Mesendoderm (in vitro differentiated cells): ENCODE measurements around the gene TNNT3.

Experiments used
- DNase-seq: peaks from one replicate; pipeline ENCODE4 v3.0.0; 2013
- H2AK5ac ChIP-seq: 2 replicates; pipeline ENCODE4 v1.6.1; 2013; ENCODE audit warnings: low read length, inconsistent platforms
- H2BK120ac ChIP-seq: 2 replicates; pipeline ENCODE4 v1.6.1; 2013; ENCODE audit warnings: low read depth, mild to moderate bottlenecking, low read length, moderate library complexity, mixed read lengths
- H2BK15ac ChIP-seq: replicated peaks from 2 replicates; pipeline ENCODE4 v1.6.1; 2013; ENCODE audit warnings: low read depth, mild to moderate bottlenecking, moderate library complexity
- H2BK5ac ChIP-seq: 2 replicates; pipeline ENCODE4 v1.6.1; 2013; ENCODE audit warnings: low read length, inconsistent platforms
- H3K18ac ChIP-seq: 2 replicates; pipeline ENCODE4 v1.6.1; 2013; ENCODE audit warnings: mild to moderate bottlenecking, low read length, mixed read lengths
- H3K23ac ChIP-seq: one replicate; pipeline ENCODE4 v1.6.1; 2013; ENCODE audit warnings: low read length
- H3K27ac ChIP-seq: 2 replicates; pipeline ENCODE4 v1.5.1; 2013; ENCODE audit warnings: low read depth, mild to moderate bottlenecking, inconsistent platforms, low read length, moderate library complexity
- H3K27me3 ChIP-seq: 2 replicates; pipeline ENCODE4 v1.6.1; 2013; ENCODE audit warnings: low read length, control low read depth, mild to moderate bottlenecking, inconsistent platforms; ENCODE audit not compliant: insufficient read depth, poor library complexity
- H3K36me3 ChIP-seq: 2 replicates; pipeline ENCODE4 v1.6.1; 2013; ENCODE audit warnings: low read length, inconsistent platforms; ENCODE audit not compliant: control insufficient read depth, insufficient read depth
- H3K4ac ChIP-seq: one replicate; pipeline ENCODE4 v1.6.1; 2013; ENCODE audit warnings: low read depth, mild to moderate bottlenecking, low read length, moderate library complexity
- H3K4me1 ChIP-seq: 2 replicates; pipeline ENCODE4 v1.6.1; 2013; ENCODE audit warnings: low read depth, low read length, inconsistent platforms; ENCODE audit not compliant: control insufficient read depth
- H3K4me2 ChIP-seq: 2 replicates; pipeline ENCODE4 v1.6.1; 2013; ENCODE audit warnings: low read length
- H3K4me3 ChIP-seq: 2 replicates; pipeline ENCODE4 v1.5.1; 2013; ENCODE audit warnings: mild to moderate bottlenecking, low read length
- H3K56ac ChIP-seq: one replicate; pipeline ENCODE4 v1.6.1; 2013; ENCODE audit warnings: low read length
- H3K79me1 ChIP-seq: 2 replicates; pipeline ENCODE4 v1.6.1; 2013; ENCODE audit warnings: low read length, inconsistent platforms
- H3K79me2 ChIP-seq: 2 replicates; pipeline ENCODE4 v1.6.1; 2013; ENCODE audit warnings: mild to moderate bottlenecking, low read length; ENCODE audit not compliant: control insufficient read depth, insufficient read depth
- H3K9ac ChIP-seq: 2 replicates; pipeline ENCODE4 v1.6.1; 2013; ENCODE audit warnings: low read length, inconsistent platforms
- H4K5ac ChIP-seq: one replicate; pipeline ENCODE4 v1.6.1; 2013; ENCODE audit warnings: low read length
- H4K8ac ChIP-seq: one replicate; pipeline ENCODE4 v1.6.1; 2013; ENCODE audit warnings: low read depth, mild to moderate bottlenecking, control low read depth, low read length, moderate library complexity
- WGBS: extraction: QIAGEN DNeasy Blood & Tissue Kit; methylation state at CpG from one replicate; pipeline ENCODE4 v1.1.7; 2013; ENCODE audit warnings: low lambda C conversion rate, missing lambda C conversion rate; ENCODE audit not compliant: insufficient coverage; ENCODE audit errors: extremely low coverage; 5-methylcytosine and 5-hydroxymethylcytosine counted together

TNNT3 gene

GRCh38 chr11:1889941-1890855 is 29.3 kb upstream of the TNNT3 start:
- no peak overlapping the region for H2BK15ac ChIP-seq
- no peaks in the 10 kb centered on the region for H3K36me3 ChIP-seq
- no peak overlapping the region for H3K56ac ChIP-seq
- DNase-seq, result no peak
- H3K79me1 ChIP-seq, result no peaks in the 10 kb centered on the region
- H2BK5ac ChIP-seq, result no peak overlapping the region
- no peak overlapping the region for H3K27ac ChIP-seq
- H3K23ac ChIP-seq, result no peak overlapping the region
- no peak overlapping the region for H4K5ac ChIP-seq
- H2AK5ac ChIP-seq, result no peak overlapping the region
- no peaks in the 10 kb centered on the region for H3K27me3 ChIP-seq
- no peak overlapping the region for H3K4me2 ChIP-seq
- H3K79me2 ChIP-seq, result no peaks in the 10 kb centered on the region
- WGBS, result no CpG with 5 or more reads among the region's 33 CpGs
- no peaks in the 10 kb centered on the region for H3K4me1 ChIP-seq
- no peak overlapping the region for H3K4me3 ChIP-seq
- H3K9ac ChIP-seq, result no peak overlapping the region
- no peak overlapping the region for H3K18ac ChIP-seq
- no peak overlapping the region for H3K4ac ChIP-seq
- no peak overlapping the region for H2BK120ac ChIP-seq
- H4K8ac ChIP-seq, result no peak overlapping the region

GRCh38 chr11:1890856-1891830 is 28.4 kb upstream of the TNNT3 start:
- Histone ChIP-seq H3K36me3 (no peaks in the 10 kb centered on the region), H3K79me2 (no peaks in the 10 kb centered on the region), H3K4me3 (no peak overlapping the region), H3K4me1 (no peaks in the 10 kb centered on the region), H3K27ac (no peak overlapping the region), H3K4me2 (no peak overlapping the region), H2AK5ac (no peak overlapping the region), H4K5ac (no peak overlapping the region), H3K18ac (no peak overlapping the region), H3K4ac (no peak overlapping the region), H2BK120ac (no peak overlapping the region), H3K56ac (no peak overlapping the region), H3K27me3 (no peaks in the 10 kb centered on the region), H2BK5ac (no peak overlapping the region), H2BK15ac (no peak overlapping the region), H3K9ac (no peak overlapping the region), H3K79me1 (no peaks in the 10 kb centered on the region), H4K8ac (no peak overlapping the region), H3K23ac (no peak overlapping the region)
- WGBS, result no CpG with 5 or more reads among the region's 34 CpGs
- no peak for DNase-seq

- Histone ChIP-seq H3K36me3 (no peaks in the 10 kb centered on the region), H3K4me1 (no peaks in the 10 kb centered on the region), H2BK5ac (no peak within 1 kb of the TSS), H3K4ac (no peak within 1 kb of the TSS), H3K4me3 (no peak within 1 kb of the TSS), H3K9ac (no peak within 1 kb of the TSS), H2AK5ac (no peak within 1 kb of the TSS), H3K27ac (no peak within 1 kb of the TSS), H3K56ac (no peak within 1 kb of the TSS), H2BK15ac (no peak within 1 kb of the TSS), H4K5ac (no peak within 1 kb of the TSS), H4K8ac (no peak within 1 kb of the TSS), H3K27me3 (no peaks in the 10 kb centered on the region), H2BK120ac (no peak within 1 kb of the TSS), H3K79me1 (no peaks in the 10 kb centered on the region), H3K23ac (no peak within 1 kb of the TSS), H3K79me2 (no peaks in the 10 kb centered on the region), H3K18ac (no peak within 1 kb of the TSS), H3K4me2 (no peak within 1 kb of the TSS)
- no peak for DNase-seq
- WGBS, result no CpG with 5 or more reads among the region's 7 CpGs
These were observed 27.7 kb upstream of the TNNT3 start, which contains the start of gene PRR33 for GRCh38 chr11:1891831-1892115. Gene PRR33, minus strand, starts transcription at chr11:1891895. Its CDS starts 1,311 bp downstream, at chr11:1890584.

GRCh38 chr11:1892116-1892515 is 27.4 kb upstream of the TNNT3 start:
- Histone ChIP-seq H3K4me1 (no peaks in the 10 kb centered on the region), H2AK5ac (no peak overlapping the region), H2BK15ac (no peak overlapping the region), H3K4ac (no peak overlapping the region), H3K27ac (no peak overlapping the region), H3K4me2 (no peak overlapping the region), H3K4me3 (no peak overlapping the region), H3K9ac (no peak overlapping the region), H3K18ac (no peak overlapping the region), H3K27me3 (no peaks in the 10 kb centered on the region), H3K56ac (no peak overlapping the region), H4K8ac (no peak overlapping the region), H3K23ac (no peak overlapping the region), H3K36me3 (no peaks in the 10 kb centered on the region), H2BK5ac (no peak overlapping the region), H3K79me1 (no peaks in the 10 kb centered on the region), H3K79me2 (no peaks in the 10 kb centered on the region), H2BK120ac (no peak overlapping the region), H4K5ac (no peak overlapping the region)
- no CpG with 5 or more reads among the region's 7 CpGs for WGBS
- no peak for DNase-seq

GRCh38 chr11:1892558-1892957 is 26.9 kb upstream of the TNNT3 start:
- Histone ChIP-seq H3K9ac (no peak overlapping the region), H3K23ac (no peak overlapping the region), H3K4me2 (no peak overlapping the region), H3K36me3 (no peaks in the 10 kb centered on the region), H3K4me3 (no peak overlapping the region), H4K8ac (no peak overlapping the region), H3K79me2 (no peaks in the 10 kb centered on the region), H2AK5ac (no peak overlapping the region), H3K27ac (no peak overlapping the region), H2BK120ac (no peak overlapping the region), H3K56ac (no peak overlapping the region), H2BK5ac (no peak overlapping the region), H3K18ac (no peak overlapping the region), H2BK15ac (no peak overlapping the region), H3K79me1 (no peaks in the 10 kb centered on the region), H4K5ac (no peak overlapping the region), H3K27me3 (no peaks in the 10 kb centered on the region), H3K4ac (no peak overlapping the region), H3K4me1 (no peaks in the 10 kb centered on the region)
- DNase-seq, result no peak
- no CpG with 5 or more reads among the region's 5 CpGs for WGBS
